Mesenchymal stem cell (in vitro differentiated cells and primary cell): Measurements from ENCODE around the gene RUNX1.

ENCODE experiments used
- DNase-seq: peaks from one replicate; pipeline ENCODE4 v3.0.0-alpha.2; 2013
- H2AFZ ChIP-seq: one replicate; pipeline ENCODE4 v1.6.1; 2013; ENCODE audit warnings: low read depth, mild to moderate bottlenecking, control low read depth, inconsistent platforms, low read length, moderate library complexity
- H2AK5ac ChIP-seq: 2 replicates; pipeline ENCODE4 v1.6.1; 2013; ENCODE audit warnings: low read length, moderate library complexity, mild to moderate bottlenecking, inconsistent platforms; ENCODE audit not compliant: severe bottlenecking
- H2BK120ac ChIP-seq: one replicate; pipeline ENCODE4 v1.6.1; 2013; ENCODE audit warnings: low read depth, mild to moderate bottlenecking, inconsistent platforms, low read length, moderate library complexity
- H2BK12ac ChIP-seq, 2 experiments: one replicate each; pipeline ENCODE4 v1.6.1; 2013; ENCODE audit warnings: inconsistent platforms in 2 of 2, low read length in 2 of 2, mild to moderate bottlenecking in 2 of 2, moderate library complexity in 2 of 2, control low read depth in 1 of 2
- H2BK15ac ChIP-seq: one replicate; pipeline ENCODE4 v1.6.1; 2013; ENCODE audit warnings: mild to moderate bottlenecking, low read depth, inconsistent platforms; ENCODE audit not compliant: poor library complexity, severe bottlenecking
- H2BK5ac ChIP-seq: 2 replicates; pipeline ENCODE4 v1.6.1; 2013; ENCODE audit warnings: low read depth, mild to moderate bottlenecking, low read length, control low read depth, inconsistent platforms; ENCODE audit not compliant: poor library complexity, severe bottlenecking
- H3K14ac ChIP-seq, 2 experiments: one replicate each; pipeline ENCODE4 v1.6.1; 2013; ENCODE audit warnings: inconsistent platforms in 2 of 2, low read length in 2 of 2, control low read depth in 1 of 2, mild to moderate bottlenecking in 1 of 2, moderate library complexity in 1 of 2
- H3K18ac ChIP-seq, 2 experiments: one replicate each; pipeline ENCODE4 v1.6.1; 2013; ENCODE audit warnings: inconsistent platforms in 2 of 2, low read length in 2 of 2, control low read depth in 1 of 2, low read depth in 1 of 2, mild to moderate bottlenecking in 1 of 2
- H3K23ac ChIP-seq, 2 experiments: one replicate each; pipeline ENCODE4 v1.6.1; 2013; ENCODE audit warnings: inconsistent platforms in 2 of 2, low read length in 2 of 2, mild to moderate bottlenecking in 2 of 2, moderate library complexity in 2 of 2, control low read depth in 1 of 2
- H3K27ac ChIP-seq: 2 replicates; pipeline ENCODE4 v1.5.1; 2013; ENCODE audit warnings: mild to moderate bottlenecking, moderate library complexity, low read length, control low read depth, inconsistent platforms; ENCODE audit not compliant: poor library complexity, severe bottlenecking
- H3K27me3 ChIP-seq, 2 experiments: 2 replicates each; pipeline versions ENCODE4 v1.6.1 to v1.7.0; 2013; ENCODE audit warnings: low read length in 2 of 2, mild to moderate bottlenecking in 2 of 2, moderate library complexity in 2 of 2, control low read depth in 1 of 2, inconsistent platforms in 1 of 2; ENCODE audit not compliant: control insufficient read depth in 1 of 2, insufficient read depth in 1 of 2
- H3K36me3 ChIP-seq, 2 experiments: 2 replicates each; pipeline versions ENCODE4 v1.6.1 to v1.7.0; 2013; ENCODE audit warnings: low read length in 2 of 2, control low read depth in 1 of 2, inconsistent platforms in 1 of 2, low read depth in 1 of 2, mild to moderate bottlenecking in 1 of 2; ENCODE audit not compliant: insufficient read depth in 2 of 2, control insufficient read depth in 1 of 2
- H3K4ac ChIP-seq, 2 experiments: one replicate each; pipeline ENCODE4 v1.6.1; 2013; ENCODE audit warnings: inconsistent platforms in 2 of 2, low read length in 2 of 2, mild to moderate bottlenecking in 2 of 2, moderate library complexity in 2 of 2, control low read depth in 1 of 2, low read depth in 1 of 2
- H3K4me1 ChIP-seq: 2 replicates; pipeline ENCODE4 v1.6.1; 2013; ENCODE audit warnings: low read depth, low read length, control low read depth; ENCODE audit not compliant: control insufficient read depth, insufficient read depth
- H3K4me2 ChIP-seq: 2 replicates; pipeline ENCODE4 v1.6.1; 2013; ENCODE audit warnings: low read length, mild to moderate bottlenecking, inconsistent platforms; ENCODE audit not compliant: poor library complexity, severe bottlenecking
- H3K4me3 ChIP-seq, 2 experiments: 2 replicates each; pipeline versions ENCODE4 v1.5.1 to v1.7.0; 2013; ENCODE audit warnings: low read length in 2 of 2, mild to moderate bottlenecking in 2 of 2, control low read depth in 1 of 2, low read depth in 1 of 2; ENCODE audit not compliant: insufficient read depth in 1 of 2
- H3K79me1 ChIP-seq: replicated peaks from 2 replicates; pipeline ENCODE4 v1.6.1; 2013; ENCODE audit warnings: mild to moderate bottlenecking, control low read depth, low read length, inconsistent platforms; ENCODE audit not compliant: poor library complexity, severe bottlenecking
- H3K9ac ChIP-seq: 2 replicates; pipeline ENCODE4 v1.7.0; 2013; ENCODE audit warnings: mild to moderate bottlenecking, low read length, moderate library complexity
- H3K9me3 ChIP-seq: 2 replicates; pipeline ENCODE4 v1.7.0; 2013; ENCODE audit warnings: mild to moderate bottlenecking, low read length; ENCODE audit not compliant: control insufficient read depth
- H4K8ac ChIP-seq: one replicate; pipeline ENCODE4 v1.6.1; 2013; ENCODE audit warnings: inconsistent platforms, mild to moderate bottlenecking, low read length, moderate library complexity
- H4K91ac ChIP-seq: one replicate; pipeline ENCODE4 v1.6.1; 2013; ENCODE audit warnings: mild to moderate bottlenecking, low read length, inconsistent platforms
- WGBS: methylation state at CpG from one replicate; pipeline ENCODE4 v1.1.7; 2013; ENCODE audit warnings: mixed read lengths; 5-methylcytosine and 5-hydroxymethylcytosine counted together

Gene RUNX1

GRCh38 chr21:35028451-35028978 lies 20.6 kb downstream of the RUNX1 start:
- DNase-seq: no peak
- peaks cover 9% of the 10 kb centered on the region for H3K4me1 ChIP-seq
- no peak overlapping the region for H3K9ac ChIP-seq
- no peak overlapping the region for H3K27ac ChIP-seq
- H2BK15ac ChIP-seq: no peak overlapping the region
- H3K14ac ChIP-seq: no peak overlapping the region
- H3K18ac ChIP-seq: no peak overlapping the region
- no peak overlapping the region for H4K8ac ChIP-seq
- no peak overlapping the region for H2BK12ac ChIP-seq
- WGBS: 97% methylated on average over 4 of the region's 4 CpGs
- H3K4me3 ChIP-seq: no peak overlapping the region
- peaks cover 6% of the 10 kb centered on the region for H3K79me1 ChIP-seq
- H4K91ac ChIP-seq: no peak overlapping the region
- no peak overlapping the region for H3K23ac ChIP-seq
- no peak overlapping the region for H2AFZ ChIP-seq
- H3K4me2 ChIP-seq: no peak overlapping the region
- H2BK120ac ChIP-seq: no peak overlapping the region
- H3K4ac ChIP-seq: no peak overlapping the region
- H3K36me3 ChIP-seq: no peaks in the 10 kb centered on the region
- H2BK5ac ChIP-seq: no peak overlapping the region
- no peak overlapping the region for H2AK5ac ChIP-seq
- no peaks in the 10 kb centered on the region for H3K9me3 ChIP-seq
- H3K27me3 ChIP-seq: no peaks in the 10 kb centered on the region

- Histone ChIP-seq H3K27ac (no peak overlapping the region), H4K91ac (no peak overlapping the region), H3K9me3 (no peaks in the 10 kb centered on the region), H3K27me3 (no peaks in the 10 kb centered on the region), H2BK15ac (no peak overlapping the region), H3K23ac (no peak overlapping the region), H3K4me1 (peaks cover 9% of the 10 kb centered on the region), H3K9ac (no peak overlapping the region), H3K18ac (no peak overlapping the region), H2BK5ac (no peak overlapping the region), H3K4ac (no peak overlapping the region), H3K4me3 (no peak overlapping the region), H2BK120ac (no peak overlapping the region), H3K36me3 (no peaks in the 10 kb centered on the region), H2AK5ac (no peak overlapping the region), H2AFZ (no peak overlapping the region), H3K79me1 (peaks cover 8% of the 10 kb centered on the region), H4K8ac (no peak overlapping the region), H3K4me2 (no peak overlapping the region), H3K14ac (no peak overlapping the region), H2BK12ac (no peak overlapping the region)
- 92% methylated on average over 4 of the region's 5 CpGs for WGBS
- no peak for DNase-seq
These were observed 21.3 kb downstream of the RUNX1 start for GRCh38 chr21:35027563-35028450.

GRCh38 chr21:35026617-35027562 lies 22.2 kb downstream of the RUNX1 start:
- peak; percentile 67 for DNase-seq
- Histone ChIP-seq H2BK12ac (peak overlapping the region in 1 of 2 experiments; percentile 3), H2BK15ac (no peak overlapping the region), H3K4me2 (peak overlapping the region; percentile 71), H3K4me1 (peaks cover 11% of the 10 kb centered on the region), H3K36me3 (peaks cover 0 to 2% of the 10 kb centered on the region in 2 experiments), H3K23ac (no peak overlapping the region), H3K18ac (peak overlapping the region; percentile 35 to 56), H3K27me3 (no peaks in the 10 kb centered on the region), H3K14ac (no peak overlapping the region), H4K8ac (peak overlapping the region; percentile 74), H2AFZ (peak overlapping the region; percentile 56), H3K9ac (peak overlapping the region; percentile 74), H3K4me3 (peak overlapping the region; percentile 43 to 60), H2BK120ac (peak overlapping the region; percentile 19), H2AK5ac (no peak overlapping the region), H3K4ac (peak overlapping the region in 1 of 2 experiments; percentile 79), H3K9me3 (no peaks in the 10 kb centered on the region), H3K27ac (no peak overlapping the region), H4K91ac (peak overlapping the region; percentile 31), H2BK5ac (no peak overlapping the region), H3K79me1 (peaks cover 9% of the 10 kb centered on the region)
- WGBS: 25% methylated on average over 43 of the region's 45 CpGs

- WGBS: 77% methylated on average over 4 of the region's 5 CpGs
These were observed 23.0 kb downstream of the RUNX1 start for GRCh38 chr21:35026153-35026500.

More at GRCh38 chr21:35026153-35026500, 23.0 kb downstream of the RUNX1 start:
- no peak overlapping the region for H2AFZ ChIP-seq
- H2BK12ac ChIP-seq: no peak overlapping the region
- H3K36me3 ChIP-seq: peaks cover 0 to 3% of the 10 kb centered on the region in 2 experiments
- DNase-seq: no peak
- no peak overlapping the region for H4K8ac ChIP-seq
- no peak overlapping the region for H3K23ac ChIP-seq
- no peak overlapping the region for H2BK15ac ChIP-seq
- H3K4me1 ChIP-seq: peaks cover 11% of the 10 kb centered on the region
- H3K27me3 ChIP-seq: no peaks in the 10 kb centered on the region
- H3K9me3 ChIP-seq: no peaks in the 10 kb centered on the region
- peaks cover 9% of the 10 kb centered on the region for H3K79me1 ChIP-seq
- no peak overlapping the region for H3K14ac ChIP-seq
- no peak overlapping the region for H3K27ac ChIP-seq
- H2BK5ac ChIP-seq: no peak overlapping the region
- H2BK120ac ChIP-seq: no peak overlapping the region
- H3K4me3 ChIP-seq: no peak overlapping the region
- H3K4ac ChIP-seq: no peak overlapping the region
- no peak overlapping the region for H3K18ac ChIP-seq
- no peak overlapping the region for H3K4me2 ChIP-seq
- H2AK5ac ChIP-seq: no peak overlapping the region
- H3K9ac ChIP-seq: peak overlapping the region; percentile 74
- H4K91ac ChIP-seq: no peak overlapping the region
